22Rv1 (cell line): ENCODE results near the gene RGS1.

ENCODE experiments used
- H3K27ac ChIP-seq: fragments of 450-650 bp; 2 replicates; pipeline ENCODE4 v1.5.1; 2017
- CTCF ChIP-seq: fragments of 450-650 bp; IDR thresholded peaks from 2 replicates; pipeline ENCODE4 v1.5.1; 2017; ENCODE audit warnings: mild to moderate bottlenecking
- ZFX ChIP-seq: fragments of 450-650 bp; IDR thresholded peaks from 2 replicates; pipeline ENCODE4 v1.6.1; 2017; ENCODE audit warnings: antibody characterized with exemption, borderline replicate concordance

The RGS1 gene

GRCh38 chr1:192546596-192547190 is 28.9 kb upstream of the RGS1 start:
- TF ChIP-seq ZFX: no peak
- no peak for TF ChIP-seq CTCF

GRCh38 chr1:192547501-192547900 is 28.1 kb upstream of the RGS1 start:
- TF ChIP-seq CTCF (no peak), ZFX (no peak)
- H3K27ac ChIP-seq: no peak overlapping the region

More at GRCh38 chr1:192546596-192547190, 28.9 kb upstream of the RGS1 start:
- H3K27ac ChIP-seq: no peak overlapping the region

- TF ChIP-seq ZFX (no peak), CTCF (no peak)
- no peak overlapping the region for H3K27ac ChIP-seq
Measured at GRCh38 chr1:192549937-192550336, 25.6 kb upstream of the RGS1 start.

- H3K27ac ChIP-seq: no peak overlapping the region
Measured at GRCh38 chr1:192550922-192551534, 24.5 kb upstream of the RGS1 start.

GRCh38 chr1:192552760-192553191 is 22.8 kb upstream of the RGS1 start:
- no peak for TF ChIP-seq ZFX
- TF ChIP-seq CTCF: no peak
- H3K27ac ChIP-seq: no peak overlapping the region

More at GRCh38 chr1:192550922-192551534, 24.5 kb upstream of the RGS1 start:
- TF ChIP-seq ZFX: no peak
- TF ChIP-seq CTCF: no peak

- TF ChIP-seq CTCF (no peak), ZFX (no peak)
- H3K27ac ChIP-seq: no peak overlapping the region
Measured at GRCh38 chr1:192553741-192554140, 21.8 kb upstream of the RGS1 start.

- TF ChIP-seq CTCF: no peak
- TF ChIP-seq ZFX: no peak
- H3K27ac ChIP-seq: no peak overlapping the region
Measured at GRCh38 chr1:192554904-192555303, 20.7 kb upstream of the RGS1 start.
